D341Med (cell line): ENCODE results near the gene LRIG1.

Experiments used
- DNase-seq: peaks from one replicate; pipeline ENCODE4 v3.0.0; 2012; ENCODE audit warnings: low spot score

Gene LRIG1

DNA sequence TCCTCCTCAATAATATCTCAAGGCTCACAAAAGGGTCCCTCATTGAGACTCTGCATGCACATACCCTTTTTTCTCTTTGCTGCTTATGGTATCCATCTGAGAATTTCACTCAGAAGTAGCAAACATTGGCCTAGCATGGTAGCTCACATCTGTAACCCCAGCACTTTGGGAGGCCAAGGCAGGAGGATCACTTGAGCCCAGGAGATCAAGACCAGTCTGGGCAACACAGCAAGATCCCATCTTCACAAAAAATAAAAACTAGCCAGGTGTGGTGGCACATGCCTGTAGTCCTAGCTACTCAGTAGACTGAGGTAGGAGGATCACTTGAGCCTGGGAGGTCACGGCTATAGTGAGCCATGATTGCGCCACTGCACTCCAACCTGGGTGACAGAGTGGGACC is 11.7 kb downstream of the LRIG1 start:
- no peak for DNase-seq

GRCh38 chr3:66488492-66488891 is 12.3 kb downstream of the LRIG1 start:
- DNase-seq, result no peak

GRCh38 chr3:66487465-66487864 is 13.4 kb downstream of the LRIG1 start:
- no peak for DNase-seq

DNA sequence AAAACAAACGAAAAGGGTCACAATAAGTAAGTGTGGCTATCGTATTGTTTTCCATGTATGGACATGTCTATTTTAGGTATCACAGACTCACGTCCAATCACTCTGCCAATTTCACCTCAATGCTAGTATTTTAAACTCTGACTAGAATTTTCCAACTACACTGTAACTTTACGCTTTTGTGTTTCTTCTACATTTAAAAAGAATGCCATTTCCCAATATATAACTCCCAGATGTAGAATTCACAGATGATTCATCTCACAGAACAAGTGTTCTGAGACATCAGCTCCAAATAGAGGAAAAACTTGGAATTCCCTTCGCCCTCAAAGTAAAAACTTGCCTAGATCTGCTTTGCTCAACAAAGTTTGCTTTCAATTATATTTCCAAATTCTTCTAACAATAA is 14.2 kb downstream of the LRIG1 start:
- no peak for DNase-seq

DNA sequence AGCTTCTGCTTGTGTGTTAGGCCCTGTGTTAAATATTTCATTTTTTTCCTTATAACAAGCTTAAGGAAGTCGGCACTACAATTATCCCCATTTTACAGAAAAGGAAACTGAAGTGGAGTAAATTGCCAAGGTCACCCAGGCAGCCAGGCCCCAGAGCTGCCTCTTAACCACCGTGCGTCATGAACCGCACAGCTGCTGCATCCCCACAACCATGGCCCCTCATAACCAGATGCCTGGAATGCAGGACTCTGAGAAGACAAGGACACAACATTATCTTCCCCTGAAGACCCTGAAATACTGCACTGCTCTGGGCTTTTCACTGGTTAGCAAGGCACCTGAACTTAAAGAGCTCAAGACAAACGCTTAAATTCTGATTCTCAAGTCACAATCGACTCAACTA is 14.6 kb downstream of the LRIG1 start:
- DNase-seq, result no peak

DNA sequence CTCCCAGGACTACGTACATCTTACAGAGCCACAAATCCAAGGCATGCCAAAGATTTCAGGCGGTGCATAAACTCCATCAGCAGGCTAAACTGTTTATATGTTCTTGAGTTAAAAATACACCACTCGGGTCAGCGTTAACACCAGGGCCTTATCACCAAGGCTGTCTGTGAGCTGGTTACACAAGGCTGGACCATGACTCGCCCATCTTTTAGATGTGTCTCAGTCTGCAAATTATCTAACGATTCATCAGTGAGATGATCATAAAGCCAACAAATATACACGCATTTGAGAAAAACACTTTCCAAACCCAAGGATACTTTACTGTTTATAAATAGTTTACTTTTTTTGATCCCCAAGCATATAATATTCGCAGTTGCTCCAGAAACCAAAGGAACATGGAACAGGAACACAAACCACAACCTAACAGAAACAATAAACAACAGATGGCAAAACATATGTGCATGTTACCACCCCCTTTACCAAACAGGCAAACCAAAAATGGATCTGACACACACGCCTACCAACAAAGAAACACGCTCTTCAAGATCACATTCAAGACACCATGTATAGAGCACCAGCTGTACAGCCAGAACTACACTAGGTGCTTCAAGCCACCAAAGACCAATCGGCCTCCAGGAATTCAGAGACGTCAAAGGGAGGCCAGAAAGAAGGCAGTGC is 15.4 kb downstream of the LRIG1 start:
- no peak for DNase-seq

DNA sequence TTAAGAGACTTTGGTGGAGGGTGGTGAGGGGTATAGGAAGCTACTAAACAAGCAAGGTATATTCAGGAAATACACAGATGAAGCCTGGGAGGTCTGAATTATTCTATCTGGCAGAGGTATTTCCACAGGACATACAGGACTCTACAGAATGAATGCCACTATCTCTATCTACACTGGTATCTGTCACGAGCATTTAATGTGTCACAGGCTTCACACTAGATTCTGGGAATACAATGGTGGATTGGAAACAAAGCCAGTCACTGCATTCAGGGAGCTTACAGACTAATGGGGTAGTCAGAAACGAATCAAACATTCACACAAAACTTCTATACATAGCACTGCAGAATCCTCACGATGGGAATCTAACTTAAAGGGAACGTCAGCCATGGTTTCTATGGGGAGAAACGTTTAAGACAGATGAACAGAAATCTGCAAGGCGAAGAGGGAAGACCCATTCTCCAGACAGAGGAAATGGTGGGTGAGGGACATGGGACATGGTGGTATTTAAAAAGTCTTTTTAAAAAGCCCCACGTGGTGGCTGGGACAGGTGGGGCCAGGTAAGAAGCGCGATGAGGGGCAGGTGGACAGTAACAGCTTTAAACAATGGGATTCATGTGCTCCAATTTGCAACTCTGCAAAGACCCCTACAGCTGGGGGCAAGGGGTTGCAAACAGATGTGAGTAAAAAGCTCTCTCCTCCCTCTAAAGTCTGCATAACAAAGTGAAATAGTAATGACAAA is 16.5 kb downstream of the LRIG1 start:
- no peak for DNase-seq

- DNase-seq, result no peak
These were observed 17.4 kb downstream of the LRIG1 start for GRCh38 chr3:66483409-66483906.

DNA sequence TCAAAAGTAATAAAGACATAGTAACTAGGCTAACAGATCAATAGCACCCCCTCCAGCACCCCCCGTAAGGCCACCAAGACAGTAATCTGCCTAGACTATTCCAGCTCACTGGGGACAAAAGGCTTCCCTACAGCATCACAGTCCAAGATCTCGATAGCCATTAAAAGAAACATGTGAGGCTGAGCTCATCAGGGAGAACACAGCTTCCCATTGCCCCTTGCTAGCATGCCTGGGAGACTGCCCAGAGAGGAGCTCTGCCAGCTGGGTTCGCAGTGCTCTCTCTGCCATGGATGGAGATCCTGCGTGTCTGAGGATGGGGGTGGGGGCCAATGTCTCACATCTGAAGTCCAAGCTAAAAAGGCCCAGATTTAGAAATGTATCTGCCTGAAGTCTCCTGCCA is 17.8 kb downstream of the LRIG1 start:
- DNase-seq, result no peak

GRCh38 chr3:66482018-66482404 is 18.8 kb downstream of the LRIG1 start:
- DNase-seq, result no peak

- no peak for DNase-seq
These were observed 19.5 kb downstream of the LRIG1 start for GRCh38 chr3:66481071-66482017.

DNA sequence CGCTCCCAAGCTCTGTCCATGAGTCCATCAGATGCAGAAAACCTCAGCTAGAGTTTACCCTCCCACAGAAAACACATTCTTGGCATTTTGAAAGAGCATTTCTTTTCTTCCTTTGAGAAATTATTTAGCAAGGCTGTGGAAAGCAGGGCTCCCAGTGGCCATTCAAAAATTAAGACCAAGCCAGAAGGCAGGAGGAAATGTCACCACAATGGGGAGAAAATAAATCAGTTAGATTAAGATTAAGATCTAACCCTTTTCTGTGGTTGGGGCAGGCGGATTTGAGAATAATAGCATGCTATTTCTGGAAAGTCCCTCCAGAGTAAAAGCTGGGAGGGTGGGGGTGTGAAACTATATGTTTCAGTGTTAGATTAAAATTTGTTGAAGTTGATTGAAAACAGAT is 20.2 kb downstream of the LRIG1 start:
- DNase-seq, result no peak

DNA sequence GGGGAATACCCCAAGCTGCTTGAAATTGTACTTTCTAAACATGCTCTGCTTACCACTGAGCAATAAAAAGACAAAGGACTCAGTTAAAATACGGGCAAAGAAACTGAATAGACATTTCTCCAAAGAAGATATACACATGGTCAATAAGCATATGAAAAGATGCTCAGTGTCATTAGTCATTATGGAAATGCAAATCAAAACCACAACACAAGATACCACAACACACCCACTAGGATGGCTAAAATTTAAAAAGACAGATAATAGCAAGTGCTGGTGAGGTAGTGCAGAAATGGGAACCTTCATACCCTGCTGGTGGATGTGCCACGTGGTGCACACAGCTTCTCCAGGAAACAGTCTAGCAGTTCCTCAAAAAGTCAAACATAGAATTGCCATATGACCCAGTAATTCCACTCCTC is 21.3 kb downstream of the LRIG1 start:
- no peak for DNase-seq

DNA sequence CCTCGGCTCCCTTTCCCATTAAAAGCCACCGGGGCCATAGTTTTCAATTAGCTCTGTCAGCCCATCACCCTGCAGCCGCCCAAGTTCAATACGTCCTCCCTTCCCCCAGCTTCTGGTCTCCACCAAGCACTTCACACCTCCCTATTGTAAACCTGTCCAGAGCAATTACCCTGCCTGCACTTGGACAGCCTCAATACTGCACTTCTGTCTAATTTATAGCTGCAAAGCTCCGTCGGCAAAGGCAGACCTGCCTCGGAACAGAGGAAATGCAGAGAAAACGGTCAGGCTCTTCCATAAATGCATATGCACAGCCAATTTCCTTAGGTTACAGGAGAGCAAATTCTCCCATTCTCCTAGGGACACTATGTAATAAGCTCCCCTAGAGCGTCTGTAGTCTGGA is 21.9 kb downstream of the LRIG1 start:
- no peak for DNase-seq

GRCh38 chr3:66477856-66478255 is 23.0 kb downstream of the LRIG1 start:
- DNase-seq, result no peak

DNA sequence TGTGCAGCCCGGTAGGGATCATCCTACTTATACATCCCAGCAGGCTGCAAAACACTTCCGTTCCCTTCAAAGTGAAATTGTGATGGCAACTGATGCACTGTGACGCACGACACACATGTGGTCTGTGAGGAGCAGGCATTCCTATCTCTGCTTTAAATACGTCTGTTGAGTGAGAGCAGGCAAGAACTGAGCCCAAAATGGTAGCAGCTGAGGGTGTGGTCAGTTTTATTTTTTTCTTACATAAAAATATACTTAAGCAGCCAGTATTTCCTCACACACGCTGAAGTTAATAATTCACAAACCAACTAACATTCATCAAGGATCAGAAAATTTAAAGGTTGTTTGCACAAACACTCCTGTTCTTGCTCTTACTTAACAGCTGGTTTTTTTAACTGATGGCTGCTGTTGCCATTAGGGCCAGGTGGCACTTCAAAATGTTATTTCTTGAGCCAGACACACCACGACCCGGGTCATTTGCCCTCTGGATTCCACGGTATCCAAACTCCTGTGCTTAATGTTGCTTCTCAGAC is 23.9 kb downstream of the LRIG1 start:
- no peak for DNase-seq

DNA sequence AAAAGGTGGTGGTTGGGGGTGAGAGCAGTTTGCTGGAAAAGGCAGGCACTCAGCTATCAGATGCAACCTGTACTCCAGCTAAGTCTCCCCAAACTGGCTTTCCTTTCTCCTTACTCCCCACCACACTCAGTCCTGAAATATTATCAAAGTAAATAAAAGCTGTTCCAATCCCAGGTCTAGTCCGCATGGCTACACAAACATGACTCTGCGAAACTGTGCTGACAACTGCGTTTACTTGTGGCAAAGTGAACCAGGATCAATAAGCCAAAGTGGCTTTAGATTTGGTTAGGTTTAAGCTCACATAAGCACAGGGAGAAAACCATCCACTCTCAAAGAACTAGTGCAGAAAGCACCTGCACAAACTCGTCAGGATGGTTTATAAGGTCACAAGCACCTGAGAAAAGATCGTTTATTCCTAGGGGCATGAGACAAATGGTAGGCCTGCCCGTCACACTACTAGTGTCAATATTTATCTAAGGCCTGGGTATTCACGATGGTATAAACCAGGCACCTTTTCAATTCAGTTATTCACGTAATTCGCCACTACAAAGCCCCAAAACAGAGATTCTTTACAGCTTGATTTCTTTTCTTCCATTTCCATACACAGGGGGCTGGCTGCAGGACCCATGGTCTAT is 25.3 kb downstream of the LRIG1 start:
- DNase-seq, result no peak

DNA sequence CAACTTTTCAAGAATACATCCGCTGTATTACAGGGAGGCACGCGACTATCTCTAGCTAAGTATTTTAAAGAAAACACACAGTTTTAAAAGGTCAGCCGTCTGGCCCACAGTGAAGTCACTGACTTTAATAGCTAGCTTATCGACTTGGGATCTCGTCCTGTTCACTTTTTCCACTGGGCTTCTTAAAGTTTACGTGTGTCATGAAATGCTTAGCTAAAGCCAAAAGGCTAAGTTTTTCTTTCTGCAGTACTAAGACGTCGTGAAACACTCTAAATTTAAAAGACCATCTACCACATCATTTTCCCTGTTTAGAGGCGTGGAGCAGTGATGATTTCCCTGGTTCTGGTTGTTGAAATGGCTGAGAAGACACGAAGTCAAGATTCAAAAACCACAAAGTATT is 27.1 kb downstream of the LRIG1 start:
- no peak for DNase-seq

DNA sequence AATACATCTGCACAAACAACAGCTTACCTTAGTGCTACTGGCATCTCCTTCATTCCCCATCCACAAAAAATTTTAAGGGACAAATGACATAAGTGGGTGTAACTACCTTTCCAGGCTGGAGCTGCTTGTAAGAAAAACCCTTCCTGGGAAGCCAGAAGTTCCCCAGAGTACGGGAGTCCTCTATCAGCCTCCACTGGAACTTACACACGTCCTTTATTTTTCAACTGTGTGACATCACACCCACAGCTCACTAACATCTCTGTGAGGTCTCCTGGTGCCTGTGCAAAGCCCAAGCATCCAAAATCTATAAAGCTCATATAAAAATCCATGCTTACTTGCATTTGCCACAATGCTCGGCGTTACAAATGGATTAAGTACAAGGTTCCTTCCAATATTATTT is 27.6 kb downstream of the LRIG1 start:
- no peak for DNase-seq

GRCh38 chr3:66472313-66473134 is 28.3 kb downstream of the LRIG1 start:
- no peak for DNase-seq
